Tibial artery (tissue), 4 donors: Measurements from ENCODE around the gene WNK3.
A peak's percentile ranks its signal among the peaks of the same experiment; 100 is the strongest.

Experiments
- DNase-seq, 2 donors: peaks; one replicate each; pipeline ENCODE4 v3.0.0-alpha.2; 2019
- H3K27ac ChIP-seq, 2 donors: fragments of 200-600 bp; sonication (generic) in 1 of 2; 1 replicate in 1 of 2; 2 replicates in 1 of 2; pipeline ENCODE4 v1.5.1; 2018 to 2019; ENCODE audit warnings: mild to moderate bottlenecking in 1 of 2
- H3K27me3 ChIP-seq, 2 donors: fragments of 200-600 bp; sonication (generic) in 1 of 2; one replicate each; pipeline versions ENCODE4 v1.5.1 to v1.6.0; 2016 to 2019
- H3K36me3 ChIP-seq, 3 donors: fragments of 200-600 bp; sonication (generic) in 2 of 3; one replicate each; pipeline ENCODE4 v1.5.1; 2016 to 2019; ENCODE audit warnings: mild to moderate bottlenecking in 2 of 3
- H3K4me1 ChIP-seq, 4 donors: fragments of 200-600 bp; sonication (generic) in 2 of 4; 1 replicate in 3 of 4; 2 replicates in 1 of 4; pipeline ENCODE4 v1.5.1; 2016 to 2019
- H3K4me3 ChIP-seq, 2 donors: fragments of 200-600 bp; sonication (generic) in 1 of 2; 1 replicate in 1 of 2; 2 replicates in 1 of 2; pipeline ENCODE4 v1.5.1; 2018 to 2019; ENCODE audit warnings: mild to moderate bottlenecking in 2 of 2
- H3K9me3 ChIP-seq, 3 donors: fragments of 200-600 bp; sonication (generic) in 1 of 3; one replicate each; pipeline ENCODE4 v1.5.1; 2016 to 2019
- CTCF ChIP-seq, 2 experiments: fragments of 200-600 bp in 1 of 2; fragments of 450-650 bp in 1 of 2; IDR thresholded peaks; one replicate each; pipeline ENCODE4 v1.5.1; 2017 to 2019; ENCODE audit warnings: antibody characterized with exemption in 2 of 2, mild to moderate bottlenecking in 1 of 2, moderate library complexity in 1 of 2
- intact Hi-C: fragments of 100-400 bp; cut with DNase I; formaldehyde crosslinking; loops from one replicate; pipeline ENCODE4 v1.15.0; 2023; ENCODE audit warnings: low total_unique reads

Gene WNK3

GRCh38 chrX:54198262-54198661 lies 159.6 kb downstream of the WNK3 start:
- H3K27me3 ChIP-seq = no peaks in the 10 kb centered on the region
- intact Hi-C loops = no loop called here
- no peaks in the 10 kb centered on the region for H3K4me1 ChIP-seq
- TF ChIP-seq CTCF (IDR thresholded peaks at IDR 0.05) = no peak
- no peaks in the 10 kb centered on the region for H3K36me3 ChIP-seq
- no peak overlapping the region for H3K27ac ChIP-seq
- H3K9me3 ChIP-seq = no peaks in the 10 kb centered on the region
- DNase-seq = no peak
- no peak overlapping the region for H3K4me3 ChIP-seq

- intact Hi-C loops = no loop called here
- Histone ChIP-seq H3K4me3 (no peak overlapping the region), H3K36me3 (no peaks in the 10 kb centered on the region), H3K27me3 (no peaks in the 10 kb centered on the region), H3K4me1 (no peaks in the 10 kb centered on the region), H3K9me3 (no peaks in the 10 kb centered on the region), H3K27ac (no peak overlapping the region)
- no peak for DNase-seq
- no peak for TF ChIP-seq CTCF (IDR thresholded peaks at IDR 0.05)
These were observed 162.8 kb downstream of the WNK3 start for GRCh38 chrX:54194982-54195588.

GRCh38 chrX:54193085-54193821 lies 164.6 kb downstream of the WNK3 start:
- Histone ChIP-seq H3K4me1 (no peaks in the 10 kb centered on the region), H3K9me3 (no peaks in the 10 kb centered on the region), H3K27me3 (no peaks in the 10 kb centered on the region), H3K36me3 (no peaks in the 10 kb centered on the region), H3K27ac (no peak overlapping the region), H3K4me3 (no peak overlapping the region)
- DNase-seq = no peak
- TF ChIP-seq CTCF (IDR thresholded peaks at IDR 0.05) = no peak
- intact Hi-C loops = no loop called here

GRCh38 chrX:54184474-54184873 lies 173.4 kb downstream of the WNK3 start:
- Histone ChIP-seq H3K9me3 (no peaks in the 10 kb centered on the region), H3K4me3 (no peak overlapping the region), H3K27ac (no peak overlapping the region), H3K27me3 (no peaks in the 10 kb centered on the region), H3K36me3 (no peaks in the 10 kb centered on the region), H3K4me1 (peaks cover 0 to 26% (median 7%) of the 10 kb centered on the region in 4 donors)
- no peak for DNase-seq
- no peak for TF ChIP-seq CTCF (IDR thresholded peaks at IDR 0.05)
- intact Hi-C loops = loop anchor here (10.0 kb wide), 1 partner anchor 140 kb away; the partner anchor contains the start of gene PHF8

- peak within 1 kb of the TSS; percentile 87 to 95 for H3K27ac ChIP-seq
- peak; percentile 49 to 84 for DNase-seq
- H3K4me3 ChIP-seq = peak within 1 kb of the TSS; percentile 92
- no peaks in the 10 kb centered on the region for H3K27me3 ChIP-seq
- intact Hi-C loops = loop anchor here (10.0 kb wide), 1 partner anchor 138 kb away; the partner anchor contains the start of gene PHF8
- H3K9me3 ChIP-seq = no peaks in the 10 kb centered on the region
- H3K36me3 ChIP-seq = no peaks in the 10 kb centered on the region
- H3K4me1 ChIP-seq = peaks cover 0 to 32% (median 7%) of the 10 kb centered on the region in 4 donors
- TF ChIP-seq CTCF (IDR thresholded peaks at IDR 0.05) = no peak
These were observed 174.8 kb downstream of the WNK3 start, which contains the start of gene FAM120C for GRCh38 chrX:54182864-54183613. Gene FAM120C, minus strand, starts transcription at chrX:54183254. Its CDS starts 56 bp downstream, at chrX:54183198.
